Thyroid gland (tissue), 4 donors: ENCODE results near the gene ENGASE.
"Not testable (repeated sequence)": the region's sequence is repeated elsewhere in the genome, so short reads cannot be mapped to it uniquely, and the experiment has no call there.

Experiments used
- POLR2A ChIP-seq, 2 donors: fragments of 450-650 bp; IDR thresholded peaks; one replicate each; pipeline ENCODE4 v1.6.1; 2017; ENCODE audit warnings: antibody characterized with exemption in 2 of 2, mild to moderate bottlenecking in 2 of 2, moderate library complexity in 1 of 2
- TF ChIP-seq, protein P1 (sequence below), 6 experiments: fragments of 200-600 bp in 3 of 6; fragments of 450-650 bp in 3 of 6; sonication (generic) in 3 of 6; IDR thresholded peaks; one replicate each; pipeline ENCODE4 v1.5.1; 2016 to 2019; ENCODE audit warnings: antibody characterized with exemption in 6 of 6, mild to moderate bottlenecking in 2 of 6, inconsistent platforms in 1 of 6, moderate library complexity in 1 of 6

DNA sequence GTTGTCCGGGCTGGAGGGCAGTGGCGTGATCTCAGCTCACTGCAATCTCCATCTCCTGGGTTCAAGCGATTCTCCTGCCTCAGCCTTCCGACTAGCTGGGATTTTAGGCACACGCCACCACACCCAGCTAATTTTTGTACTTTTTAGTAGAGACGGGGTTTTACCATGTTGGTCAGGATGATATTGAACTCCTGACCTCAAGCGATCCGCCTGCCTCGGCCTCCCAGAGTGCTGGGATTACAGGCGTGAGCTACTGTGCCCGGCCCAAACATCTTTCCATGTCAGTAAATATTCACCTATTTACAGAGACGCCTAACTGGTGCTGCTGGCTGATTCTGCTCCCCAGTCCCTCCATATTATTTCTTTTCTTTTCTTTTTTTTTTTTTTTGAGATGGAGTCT is 44.0 kb upstream of the ENGASE start:
- TF ChIP-seq, protein P1, sequence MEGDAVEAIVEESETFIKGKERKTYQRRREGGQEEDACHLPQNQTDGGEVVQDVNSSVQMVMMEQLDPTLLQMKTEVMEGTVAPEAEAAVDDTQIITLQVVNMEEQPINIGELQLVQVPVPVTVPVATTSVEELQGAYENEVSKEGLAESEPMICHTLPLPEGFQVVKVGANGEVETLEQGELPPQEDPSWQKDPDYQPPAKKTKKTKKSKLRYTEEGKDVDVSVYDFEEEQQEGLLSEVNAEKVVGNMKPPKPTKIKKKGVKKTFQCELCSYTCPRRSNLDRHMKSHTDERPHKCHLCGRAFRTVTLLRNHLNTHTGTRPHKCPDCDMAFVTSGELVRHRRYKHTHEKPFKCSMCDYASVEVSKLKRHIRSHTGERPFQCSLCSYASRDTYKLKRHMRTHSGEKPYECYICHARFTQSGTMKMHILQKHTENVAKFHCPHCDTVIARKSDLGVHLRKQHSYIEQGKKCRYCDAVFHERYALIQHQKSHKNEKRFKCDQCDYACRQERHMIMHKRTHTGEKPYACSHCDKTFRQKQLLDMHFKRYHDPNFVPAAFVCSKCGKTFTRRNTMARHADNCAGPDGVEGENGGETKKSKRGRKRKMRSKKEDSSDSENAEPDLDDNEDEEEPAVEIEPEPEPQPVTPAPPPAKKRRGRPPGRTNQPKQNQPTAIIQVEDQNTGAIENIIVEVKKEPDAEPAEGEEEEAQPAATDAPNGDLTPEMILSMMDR (IDR thresholded peaks at IDR 0.05): not testable (repeated sequence)
- not testable (repeated sequence) for TF ChIP-seq POLR2A (IDR thresholded peaks at IDR 0.05)
